Activated CD4-positive, alpha-beta T cell treated with anti-CD3 and anti-CD28 coated beads, Interleukin-2, amount 10 ng/mL, durations not matched to agents 24 days and 14 days (primary cell): ENCODE measurements around the gene MOB1B. TPM values are rescaled to one million over a fixed set of nuclear protein-coding genes. Genes with fewer than 3 reads are reported as not detected.
A peak's percentile ranks its signal among the peaks of the same experiment; 100 is the strongest.
"Not testable (repeated sequence)": the region's sequence is repeated elsewhere in the genome, so short reads cannot be mapped to it uniquely, and the experiment has no call there.

Source experiments
- DNase-seq: peaks from one replicate; pipeline ENCODE4 v3.0.0; 2022
- H3K27ac Mint-ChIP-seq: one replicate; pipeline ENCODE4 v1.8.0; 2022; ENCODE audit warnings: mild to moderate bottlenecking, mixed read lengths
- H3K27me3 Mint-ChIP-seq: one replicate; pipeline ENCODE4 v1.8.0; 2022; ENCODE audit warnings: mixed read lengths
- H3K36me3 Mint-ChIP-seq: one replicate; pipeline ENCODE4 v1.8.0; 2022; ENCODE audit warnings: low read depth, mild to moderate bottlenecking, mixed read lengths
- H3K4me1 Mint-ChIP-seq: one replicate; pipeline ENCODE4 v1.8.0; 2021; ENCODE audit warnings: mixed read lengths
- H3K4me3 Mint-ChIP-seq: one replicate; pipeline ENCODE4 v1.8.0; 2022; ENCODE audit warnings: mild to moderate bottlenecking, moderate library complexity, mixed read lengths
- H3K9me3 Mint-ChIP-seq: one replicate; pipeline ENCODE4 v1.8.0; 2021; ENCODE audit warnings: mixed read lengths
- intact Hi-C: fragments of 100-400 bp; cut with micrococcal nuclease; formaldehyde crosslinking; loops from one replicate; pipeline ENCODE4 v1.15.1; 2023
- total RNA-seq: library from RNA; stranded (reverse); gene quantifications from 2 replicates; pipeline ENCODE4 v1.2.3, GENCODE V29; 2022

Gene MOB1B
- total RNA-seq, 1 donor from 2014 or later = 24.1 TPM

- no peak for DNase-seq
- Mint-ChIP-seq H3K27ac (no peak overlapping the region), H3K9me3 (peaks cover 17% of the 10 kb centered on the region), H3K27me3 (no peaks in the 10 kb centered on the region), H3K36me3 (peaks cover 45% of the 10 kb centered on the region), H3K4me3 (no peak overlapping the region), H3K4me1 (peaks cover 35% of the 10 kb centered on the region)
- intact Hi-C loops = no loop called here
These were observed 109.3 kb downstream of the MOB1B start for GRCh38 chr4:71011451-71011850.

- not testable (repeated sequence) for H3K4me1 Mint-ChIP-seq
- H3K36me3 Mint-ChIP-seq = peaks cover 52% of the 10 kb centered on the region
These were observed 115.2 kb downstream of the MOB1B start for GRCh38 chr4:71017391-71017790.

GRCh38 chr4:71020611-71021010 lies 118.4 kb downstream of the MOB1B start:
- Mint-ChIP-seq H3K4me1 (peaks cover 14% of the 10 kb centered on the region), H3K36me3 (peaks cover 44% of the 10 kb centered on the region), H3K27me3 (no peaks in the 10 kb centered on the region), H3K4me3 (no peak overlapping the region), H3K27ac (no peak overlapping the region), H3K9me3 (peaks cover 5% of the 10 kb centered on the region)
- intact Hi-C loops = no loop called here
- DNase-seq = no peak

More at GRCh38 chr4:71017391-71017790, 115.2 kb downstream of the MOB1B start:
- H3K4me3 Mint-ChIP-seq, H3K27ac Mint-ChIP-seq, DNase-seq, intact Hi-C loops, H3K27me3 Mint-ChIP-seq: not testable (repeated sequence)
- H3K9me3 Mint-ChIP-seq = peaks cover 17% of the 10 kb centered on the region

- intact Hi-C loops = no loop called here
- H3K36me3 Mint-ChIP-seq = peaks cover 45% of the 10 kb centered on the region
These were observed 123.5 kb downstream of the MOB1B start for GRCh38 chr4:71025654-71026053.

GRCh38 chr4:71026086-71026485 lies 123.9 kb downstream of the MOB1B start:
- Mint-ChIP-seq H3K4me3 (no peak overlapping the region), H3K36me3 (peaks cover 45% of the 10 kb centered on the region), H3K27me3 (no peaks in the 10 kb centered on the region), H3K9me3 (no peaks in the 10 kb centered on the region), H3K27ac (no peak overlapping the region), H3K4me1 (peaks cover 7% of the 10 kb centered on the region)
- DNase-seq = no peak
- intact Hi-C loops = no loop called here

More at GRCh38 chr4:71025654-71026053, 123.5 kb downstream of the MOB1B start:
- Mint-ChIP-seq H3K4me1 (peaks cover 7% of the 10 kb centered on the region), H3K27ac (no peak overlapping the region), H3K27me3 (no peaks in the 10 kb centered on the region), H3K4me3 (no peak overlapping the region), H3K9me3 (no peaks in the 10 kb centered on the region)
- no peak for DNase-seq

- Mint-ChIP-seq H3K9me3 (no peaks in the 10 kb centered on the region), H3K4me3 (no peak overlapping the region), H3K36me3 (peaks cover 38% of the 10 kb centered on the region), H3K27me3 (no peaks in the 10 kb centered on the region), H3K27ac (no peak overlapping the region), H3K4me1 (peaks cover 7% of the 10 kb centered on the region)
- intact Hi-C loops = no loop called here
- DNase-seq = no peak
These were observed 125.4 kb downstream of the MOB1B start for GRCh38 chr4:71027611-71028010.

- Mint-ChIP-seq H3K27me3 (no peaks in the 10 kb centered on the region), H3K9me3 (no peaks in the 10 kb centered on the region), H3K36me3 (peaks cover 25% of the 10 kb centered on the region), H3K4me3 (no peak overlapping the region), H3K4me1 (no peaks in the 10 kb centered on the region), H3K27ac (no peak overlapping the region)
- DNase-seq = no peak
- intact Hi-C loops = no loop called here
These were observed 127.3 kb downstream of the MOB1B start for GRCh38 chr4:71029504-71029903.

GRCh38 chr4:71032106-71032505 lies 129.9 kb downstream of the MOB1B start:
- Mint-ChIP-seq H3K36me3 (peaks cover 12% of the 10 kb centered on the region), H3K27ac (peak overlapping the region; percentile 1)
- H3K4me1 Mint-ChIP-seq, intact Hi-C loops, H3K4me3 Mint-ChIP-seq, H3K27me3 Mint-ChIP-seq, DNase-seq, H3K9me3 Mint-ChIP-seq: not testable (repeated sequence)

Other genes starting within 250 kb of the MOB1B start
- not detected in 2 replicates for gene JCHAIN, start 235.9 kb upstream of the MOB1B start, total RNA-seq
- 45.9 and 47.6 TPM in 2 replicates for gene UTP3, start 213.8 kb upstream of the MOB1B start, total RNA-seq
- gene RUFY3, start 180.4 kb upstream of the MOB1B start, total RNA-seq = 11.5 and 14.8 TPM in 2 replicates
- gene GRSF1, start 62.5 kb upstream of the MOB1B start, total RNA-seq = 122 and 124 TPM in 2 replicates
- 35.6 and 37.0 TPM in 2 replicates for gene DCK, start 91.3 kb downstream of the MOB1B start, total RNA-seq